Activated naive CD8-positive, alpha-beta T cell treated with anti-CD3 and anti-CD28 coated beads, Interleukin-2, amount 10 ng/mL, durations not matched to agents 7 days and 5 days (primary cell): Measurements from ENCODE around the gene DNM1L. TPM values are rescaled to one million over a fixed set of nuclear protein-coding genes. Genes with fewer than 3 reads are reported as not detected.

ENCODE experiments used
- ATAC-seq: fragments of 150-1000 bp; cut with Tn5 transposase; one replicate; pipeline ENCODE4 v1.10.0; 2021; ENCODE audit warnings: low read depth, moderate library complexity
- POLR2A ChIA-PET: fragments of 350-600 bp; sonication (Branson Sonifier 250); formaldehyde crosslinking; loops from one replicate; lab custom pipeline; 2021; ENCODE audit warnings: antibody characterized with exemption; lab: Charles Lee
- DNase-seq: peaks from one replicate; pipeline ENCODE4 v3.0.0; 2021
- H3K27ac Mint-ChIP-seq: one replicate; pipeline ENCODE4 v1.8.0; 2022; ENCODE audit warnings: mild to moderate bottlenecking, mixed read lengths
- H3K27me3 Mint-ChIP-seq: one replicate; pipeline ENCODE4 v1.8.0; 2022; ENCODE audit warnings: mild to moderate bottlenecking, moderate library complexity, mixed read lengths
- H3K36me3 Mint-ChIP-seq: one replicate; pipeline ENCODE4 v1.8.0; 2021; ENCODE audit warnings: mild to moderate bottlenecking, mixed read lengths
- H3K4me1 Mint-ChIP-seq: one replicate; pipeline ENCODE4 v1.8.0; 2021; ENCODE audit warnings: mixed read lengths
- H3K4me3 Mint-ChIP-seq: one replicate; pipeline ENCODE4 v1.8.0; 2022; ENCODE audit warnings: mild to moderate bottlenecking, moderate library complexity, mixed read lengths
- H3K9me3 Mint-ChIP-seq: one replicate; pipeline ENCODE4 v1.8.0; 2021; ENCODE audit warnings: mixed read lengths
- total RNA-seq, 2 experiments: library from RNA; stranded (reverse); gene quantifications; one replicate each; pipeline ENCODE4 v1.2.3, GENCODE V29; 2021

The DNM1L gene
- total RNA-seq, result 10 to 100 TPM; 58.5 to 59.5 TPM

GRCh38 chr12:32679091-32679919, at the start of gene DNM1L:
TSS of gene DNM1L (plus strand) at chr12:32679301. CDS start at chr12:32679364, 63 bp downstream.
- DNase-seq, result peak; percentile 90
- peak; percentile 99 for ATAC-seq
- Mint-ChIP-seq H3K9me3 (no peaks in the 10 kb centered on the region), H3K4me1 (peaks cover 18% of the 10 kb centered on the region), H3K4me3 (peak within 1 kb of the TSS; percentile 94), H3K27me3 (no peaks in the 10 kb centered on the region), H3K36me3 (peaks cover 1% of the 10 kb centered on the region), H3K27ac (peak within 1 kb of the TSS; percentile 88)
- POLR2A ChIA-PET, result interaction anchor here (1.0 to 1.3 kb wide), 2 partner anchors 17 to 75 kb away, joined by 3 read pairs; no protein-coding TSS in a partner anchor

- H3K27ac Mint-ChIP-seq, result no peak overlapping the region
- no peaks in the 10 kb centered on the region for H3K27me3 Mint-ChIP-seq
- POLR2A ChIA-PET, result no interaction called here
- DNase-seq (no peak), ATAC-seq (no peak)
- H3K4me3 Mint-ChIP-seq, result no peak overlapping the region
- peaks cover 2% of the 10 kb centered on the region for H3K36me3 Mint-ChIP-seq
- peaks cover 2% of the 10 kb centered on the region for H3K4me1 Mint-ChIP-seq
- H3K9me3 Mint-ChIP-seq, result peaks cover 3% of the 10 kb centered on the region
Measured at GRCh38 chr12:32641287-32641901, 37.7 kb upstream of the DNM1L start.

- POLR2A ChIA-PET, result no interaction called here
- no peak overlapping the region for H3K27ac Mint-ChIP-seq
- ATAC-seq (no peak), DNase-seq (no peak)
- no peak overlapping the region for H3K4me3 Mint-ChIP-seq
- H3K4me1 Mint-ChIP-seq, result peaks cover 2% of the 10 kb centered on the region
- no peaks in the 10 kb centered on the region for H3K9me3 Mint-ChIP-seq
- H3K27me3 Mint-ChIP-seq, result no peaks in the 10 kb centered on the region
- H3K36me3 Mint-ChIP-seq, result no peaks in the 10 kb centered on the region
Measured at GRCh38 chr12:32644431-32644830, 34.7 kb upstream of the DNM1L start.

GRCh38 chr12:32647275-32647674, 31.8 kb upstream of the DNM1L start:
- Mint-ChIP-seq H3K36me3 (no peaks in the 10 kb centered on the region), H3K27me3 (no peaks in the 10 kb centered on the region), H3K4me1 (peaks cover 2% of the 10 kb centered on the region), H3K9me3 (no peaks in the 10 kb centered on the region), H3K27ac (no peak overlapping the region), H3K4me3 (no peak overlapping the region)
- DNase-seq (no peak), ATAC-seq (no peak)
- POLR2A ChIA-PET, result no interaction called here

- ATAC-seq (no peak), DNase-seq (no peak)
- Mint-ChIP-seq H3K4me1 (no peaks in the 10 kb centered on the region), H3K36me3 (no peaks in the 10 kb centered on the region), H3K9me3 (no peaks in the 10 kb centered on the region), H3K4me3 (no peak overlapping the region), H3K27ac (no peak overlapping the region), H3K27me3 (peaks cover 3% of the 10 kb centered on the region)
- POLR2A ChIA-PET, result no interaction called here
Measured at GRCh38 chr12:32650508-32650907, 28.6 kb upstream of the DNM1L start.

- H3K36me3 Mint-ChIP-seq, result no peaks in the 10 kb centered on the region
- H3K9me3 Mint-ChIP-seq, result no peaks in the 10 kb centered on the region
- peaks cover 3% of the 10 kb centered on the region for H3K27me3 Mint-ChIP-seq
- H3K4me1 Mint-ChIP-seq, result no peaks in the 10 kb centered on the region
- POLR2A ChIA-PET, result no interaction called here
- H3K4me3 Mint-ChIP-seq, result no peak overlapping the region
- H3K27ac Mint-ChIP-seq, result no peak overlapping the region
- ATAC-seq (no peak), DNase-seq (no peak)
Measured at GRCh38 chr12:32651151-32651955, 27.7 kb upstream of the DNM1L start.

- H3K36me3 Mint-ChIP-seq, result no peaks in the 10 kb centered on the region
- H3K27ac Mint-ChIP-seq, result no peak overlapping the region
- ATAC-seq (no peak), DNase-seq (no peak)
- H3K4me3 Mint-ChIP-seq, result no peak overlapping the region
- no peaks in the 10 kb centered on the region for H3K4me1 Mint-ChIP-seq
- H3K9me3 Mint-ChIP-seq, result no peaks in the 10 kb centered on the region
- POLR2A ChIA-PET, result no interaction called here
- H3K27me3 Mint-ChIP-seq, result peaks cover 3% of the 10 kb centered on the region
Measured at GRCh38 chr12:32651956-32652210, 27.2 kb upstream of the DNM1L start.

GRCh38 chr12:32659908-32660440, 19.1 kb upstream of the DNM1L start:
- peaks cover 2% of the 10 kb centered on the region for H3K27me3 Mint-ChIP-seq
- no peak overlapping the region for H3K27ac Mint-ChIP-seq
- H3K9me3 Mint-ChIP-seq, result no peaks in the 10 kb centered on the region
- no peaks in the 10 kb centered on the region for H3K36me3 Mint-ChIP-seq
- no peak for ATAC-seq
- H3K4me3 Mint-ChIP-seq, result no peak overlapping the region
- H3K4me1 Mint-ChIP-seq, result peaks cover 6% of the 10 kb centered on the region
- POLR2A ChIA-PET, result no interaction called here
- DNase-seq, result no peak

GRCh38 chr12:32661706-32662105, 17.4 kb upstream of the DNM1L start:
- H3K4me1 Mint-ChIP-seq, result peaks cover 6% of the 10 kb centered on the region
- ATAC-seq (no peak), DNase-seq (no peak)
- H3K27me3 Mint-ChIP-seq, result peaks cover 2% of the 10 kb centered on the region
- no peak overlapping the region for H3K27ac Mint-ChIP-seq
- H3K36me3 Mint-ChIP-seq, result no peaks in the 10 kb centered on the region
- POLR2A ChIA-PET, result no interaction called here
- no peaks in the 10 kb centered on the region for H3K9me3 Mint-ChIP-seq
- no peak overlapping the region for H3K4me3 Mint-ChIP-seq

GRCh38 chr12:32662665-32663064, 16.4 kb upstream of the DNM1L start:
- Mint-ChIP-seq H3K4me3 (no peak overlapping the region), H3K4me1 (peaks cover 3% of the 10 kb centered on the region), H3K36me3 (no peaks in the 10 kb centered on the region), H3K27ac (no peak overlapping the region), H3K9me3 (no peaks in the 10 kb centered on the region), H3K27me3 (peaks cover 2% of the 10 kb centered on the region)
- no peak for ATAC-seq
- POLR2A ChIA-PET, result no interaction called here
- no peak for DNase-seq

- H3K36me3 Mint-ChIP-seq, result no peaks in the 10 kb centered on the region
- ATAC-seq, result no peak
- peaks cover 9% of the 10 kb centered on the region for H3K27me3 Mint-ChIP-seq
- H3K27ac Mint-ChIP-seq, result no peak overlapping the region
- H3K4me3 Mint-ChIP-seq, result peak overlapping the region; percentile 25
- H3K4me1 Mint-ChIP-seq, result no peaks in the 10 kb centered on the region
- H3K9me3 Mint-ChIP-seq, result peaks cover 3% of the 10 kb centered on the region
- no peak for DNase-seq
- POLR2A ChIA-PET, result no interaction called here
Measured at GRCh38 chr12:32666018-32666417, 13.1 kb upstream of the DNM1L start.

- DNase-seq (no peak), ATAC-seq (no peak)
- H3K27me3 Mint-ChIP-seq, result peaks cover 9% of the 10 kb centered on the region
- no peak overlapping the region for H3K4me3 Mint-ChIP-seq
- POLR2A ChIA-PET, result no interaction called here
- H3K27ac Mint-ChIP-seq, result no peak overlapping the region
- peaks cover 3% of the 10 kb centered on the region for H3K9me3 Mint-ChIP-seq
- no peaks in the 10 kb centered on the region for H3K36me3 Mint-ChIP-seq
- H3K4me1 Mint-ChIP-seq, result peaks cover 2% of the 10 kb centered on the region
Measured at GRCh38 chr12:32669584-32669983, 9.5 kb upstream of the DNM1L start.

GRCh38 chr12:32671930-32672780, 6.9 kb upstream of the DNM1L start:
- POLR2A ChIA-PET, result interaction anchor here (1.7 kb wide), 1 partner anchor 216 kb away, joined by 3 read pairs; no protein-coding TSS in a partner anchor
- ATAC-seq (no peak), DNase-seq (no peak)
- peaks cover 9% of the 10 kb centered on the region for H3K27me3 Mint-ChIP-seq
- H3K27ac Mint-ChIP-seq, result no peak overlapping the region
- peaks cover 3% of the 10 kb centered on the region for H3K9me3 Mint-ChIP-seq
- peaks cover 2% of the 10 kb centered on the region for H3K4me1 Mint-ChIP-seq
- no peaks in the 10 kb centered on the region for H3K36me3 Mint-ChIP-seq
- H3K4me3 Mint-ChIP-seq, result no peak overlapping the region
